CD8-positive, alpha-beta memory T cell (primary cell): Measurements from ENCODE around the gene PDCD4. TPM values are rescaled to one million over a fixed set of nuclear protein-coding genes. Genes with fewer than 3 reads are reported as not detected.
A peak's percentile ranks its signal among the peaks of the same experiment; 100 is the strongest.

Experiments
- CTCF ChIA-PET: fragments of 350-600 bp; sonication (Branson Sonifier 250); formaldehyde crosslinking; loops from one replicate; lab custom pipeline; 2021; ENCODE audit warnings: antibody characterized with exemption; lab: Charles Lee
- POLR2A ChIA-PET: fragments of 350-600 bp; sonication (Branson Sonifier 250); formaldehyde crosslinking; loops from one replicate; lab custom pipeline; 2021; ENCODE audit warnings: antibody characterized with exemption; lab: Charles Lee
- DNase-seq, 5 donors: peaks; one replicate each; pipeline versions ENCODE4 v3.0.0 to v3.0.0-alpha.2; 2020 to 2022; ENCODE audit warnings: mixed read lengths in 1 of 5
- H3K27ac ChIP-seq: one replicate; pipeline ENCODE4 v1.7.0; 2013; ENCODE audit warnings: low read depth, mild to moderate bottlenecking, low read length, moderate library complexity
- H3K27me3 ChIP-seq: 2 replicates; pipeline ENCODE4 v1.7.0; 2013; ENCODE audit warnings: low read length, mild to moderate bottlenecking; ENCODE audit not compliant: insufficient read depth, poor library complexity, severe bottlenecking
- H3K36me3 ChIP-seq: 2 replicates; pipeline ENCODE4 v1.7.0; 2013; ENCODE audit warnings: mild to moderate bottlenecking, low read length, moderate library complexity; ENCODE audit not compliant: insufficient read depth
- H3K4me1 ChIP-seq: 2 replicates; pipeline ENCODE4 v1.7.0; 2013; ENCODE audit warnings: mild to moderate bottlenecking, low read length, moderate library complexity; ENCODE audit not compliant: insufficient read depth
- H3K4me3 ChIP-seq: 2 replicates; pipeline ENCODE4 v1.7.0; 2013; ENCODE audit warnings: mild to moderate bottlenecking, low read length
- H3K9me3 ChIP-seq: 2 replicates; pipeline ENCODE4 v1.7.0; 2013; ENCODE audit warnings: mild to moderate bottlenecking, low read length
- H3K27ac Mint-ChIP-seq, 8 donors: one replicate each; pipeline ENCODE4 v1.8.0; 2020 to 2021; ENCODE audit warnings: mixed read lengths in 8 of 8, mild to moderate bottlenecking in 6 of 8, inconsistent platforms in 3 of 8, moderate library complexity in 3 of 8
- H3K27me3 Mint-ChIP-seq, 2 donors: one replicate each; pipeline ENCODE4 v1.8.0; 2020 to 2021; ENCODE audit warnings: mixed read lengths in 2 of 2, mild to moderate bottlenecking in 1 of 2, moderate library complexity in 1 of 2
- H3K36me3 Mint-ChIP-seq, 3 donors: one replicate each; pipeline ENCODE4 v1.8.0; 2020 to 2021; ENCODE audit warnings: mixed read lengths in 3 of 3, inconsistent platforms in 1 of 3, mild to moderate bottlenecking in 1 of 3
- H3K4me1 Mint-ChIP-seq, 3 donors: one replicate each; pipeline ENCODE4 v1.8.0; 2020 to 2021; ENCODE audit warnings: mixed read lengths in 3 of 3, inconsistent platforms in 1 of 3, mild to moderate bottlenecking in 1 of 3
- H3K4me3 Mint-ChIP-seq, 7 donors: one replicate each; pipeline ENCODE4 v1.8.0; 2020 to 2021; ENCODE audit warnings: mixed read lengths in 7 of 7, mild to moderate bottlenecking in 6 of 7, moderate library complexity in 4 of 7, inconsistent platforms in 2 of 7
- H3K9me3 Mint-ChIP-seq, 5 donors: one replicate each; pipeline ENCODE4 v1.8.0; 2020 to 2022; ENCODE audit warnings: mixed read lengths in 5 of 5, mild to moderate bottlenecking in 3 of 5, moderate library complexity in 2 of 5, inconsistent platforms in 1 of 5
- polyA plus RNA-seq: library from polyadenylated mRNA; unstranded; fragments of 300-500 nt; fragmentation: Illumina TruSeq; gene quantifications from one replicate; pipeline ENCODE4 v1.2.3, GENCODE V29; 2021
- total RNA-seq, 2 experiments: library from RNA; stranded (reverse); gene quantifications; one replicate each; pipeline ENCODE4 v1.2.3, GENCODE V29; 2021

The PDCD4 gene
- total and polyA plus RNA-seq, 3 experiments from 2014 or later: 88.4 to 540 (median 96.1) TPM

DNA sequence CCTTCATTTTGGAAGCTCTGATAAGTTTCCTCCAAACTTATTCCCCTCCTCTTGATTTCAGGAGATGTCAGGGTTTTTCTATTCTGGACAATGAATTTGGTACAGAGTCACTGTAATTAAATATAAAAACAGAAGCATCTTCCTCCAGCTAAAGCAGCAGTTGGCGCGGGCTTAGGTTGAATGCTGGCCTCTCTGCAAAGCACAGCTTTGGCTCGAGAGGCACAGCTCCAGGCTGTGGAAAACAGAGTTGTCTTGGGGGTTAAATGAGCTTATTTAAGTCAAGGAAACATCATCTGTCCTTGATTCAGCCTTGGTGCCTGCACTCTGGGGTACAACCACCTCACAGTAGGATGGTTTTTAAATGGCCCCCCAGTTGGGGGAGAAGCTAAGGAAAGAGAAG, 35.0 kb upstream of the PDCD4 start:
- H3K27ac ChIP-seq: no peak overlapping the region
- CTCF ChIA-PET: interaction anchor here (0.8 to 2.3 kb wide), 5 partner anchors 15 to 36 kb away, joined by 3 to 6 read pairs (median 5); no protein-coding TSS in a partner anchor
- no peak overlapping the region for H3K4me3 ChIP-seq
- no peak overlapping the region for H3K4me3 Mint-ChIP-seq
- no peaks in the 10 kb centered on the region for H3K9me3 Mint-ChIP-seq
- no peak overlapping the region for H3K27ac Mint-ChIP-seq
- no peaks in the 10 kb centered on the region for H3K9me3 ChIP-seq
- peaks cover 17 to 35% (median 18%) of the 10 kb centered on the region in 3 donors for H3K4me1 Mint-ChIP-seq
- no peaks in the 10 kb centered on the region for H3K36me3 Mint-ChIP-seq
- POLR2A ChIA-PET: no interaction called here
- no peak for DNase-seq
- peaks cover 31% of the 10 kb centered on the region for H3K4me1 ChIP-seq
- H3K27me3 ChIP-seq: no peaks in the 10 kb centered on the region
- no peaks in the 10 kb centered on the region for H3K27me3 Mint-ChIP-seq
- H3K36me3 ChIP-seq: no peaks in the 10 kb centered on the region

DNA sequence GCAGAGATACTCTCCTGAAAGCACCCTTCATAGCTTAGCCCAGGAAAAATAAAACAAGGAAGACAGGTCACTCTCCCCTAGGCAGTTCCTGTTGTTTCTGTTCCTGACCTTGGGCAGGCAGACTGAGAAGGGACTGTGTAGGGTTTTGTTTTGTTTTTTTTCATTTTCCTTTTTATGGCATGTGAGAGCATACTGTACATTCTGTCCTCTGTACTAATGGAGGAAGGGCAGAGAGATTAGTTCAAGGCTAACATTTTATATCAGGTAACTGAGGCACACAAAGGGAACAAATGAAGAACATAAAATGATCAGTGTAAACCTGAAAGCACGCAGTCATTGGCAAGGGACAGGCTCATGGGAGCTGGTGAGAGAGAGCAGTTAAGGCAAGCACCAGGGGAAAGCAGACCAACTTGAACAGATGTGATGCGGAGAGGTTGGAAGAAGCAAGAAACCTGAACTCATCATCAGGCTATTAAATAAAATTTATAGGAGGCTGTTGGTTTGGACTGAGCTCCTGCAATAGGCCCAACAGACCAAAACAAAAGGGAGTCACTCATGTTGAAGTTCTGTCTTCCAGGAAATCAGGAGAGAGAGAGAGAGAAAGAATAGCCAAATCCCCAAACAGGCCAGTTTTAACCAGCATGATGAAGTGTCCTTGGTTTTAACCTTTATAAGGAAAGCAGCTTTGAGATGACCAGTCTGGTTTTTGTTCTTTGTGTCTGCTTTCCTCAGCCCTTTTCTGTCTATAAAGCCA, 34.1 kb upstream of the PDCD4 start:
- Mint-ChIP-seq H3K9me3 (no peaks in the 10 kb centered on the region), H3K4me3 (no peak overlapping the region), H3K27me3 (no peaks in the 10 kb centered on the region), H3K36me3 (no peaks in the 10 kb centered on the region), H3K4me1 (peaks cover 25 to 44% (median 25%) of the 10 kb centered on the region in 3 donors), H3K27ac (peak overlapping the region in 3 of 8 donors; percentile 1 to 27 (median 24))
- H3K9me3 ChIP-seq: no peaks in the 10 kb centered on the region
- no peak for DNase-seq
- no peaks in the 10 kb centered on the region for H3K27me3 ChIP-seq
- peaks cover 39% of the 10 kb centered on the region for H3K4me1 ChIP-seq
- no peak overlapping the region for H3K4me3 ChIP-seq
- ChIA-PET CTCF (interaction anchor here (1.2 to 1.5 kb wide), 3 partner anchors 15 to 35 kb away, joined by 3 to 6 read pairs (median 3); no protein-coding TSS in a partner anchor), POLR2A (no interaction called here)
- no peaks in the 10 kb centered on the region for H3K36me3 ChIP-seq
- no peak overlapping the region for H3K27ac ChIP-seq

- Histone ChIP-seq H3K4me1 (peaks cover 40% of the 10 kb centered on the region), H3K27ac (no peak overlapping the region), H3K36me3 (no peaks in the 10 kb centered on the region), H3K4me3 (no peak overlapping the region), H3K9me3 (no peaks in the 10 kb centered on the region), H3K27me3 (no peaks in the 10 kb centered on the region)
- Mint-ChIP-seq H3K27me3 (peaks cover 0 to 1% of the 10 kb centered on the region in 2 donors), H3K4me3 (no peak overlapping the region), H3K36me3 (no peaks in the 10 kb centered on the region), H3K4me1 (peaks cover 42 to 61% (median 44%) of the 10 kb centered on the region in 3 donors), H3K27ac (peak overlapping the region in 1 of 8 donors; percentile 77), H3K9me3 (no peaks in the 10 kb centered on the region)
- POLR2A ChIA-PET: no interaction called here
- DNase-seq: no peak
- CTCF ChIA-PET: no interaction called here
Measured at GRCh38 chr10:110840225-110840922, 31.4 kb upstream of the PDCD4 start.

- Histone ChIP-seq H3K4me1 (peaks cover 40% of the 10 kb centered on the region), H3K36me3 (no peaks in the 10 kb centered on the region), H3K4me3 (no peak overlapping the region), H3K9me3 (no peaks in the 10 kb centered on the region), H3K27me3 (no peaks in the 10 kb centered on the region), H3K27ac (no peak overlapping the region)
- Mint-ChIP-seq H3K27me3 (peaks cover 0 to 3% of the 10 kb centered on the region in 2 donors), H3K4me3 (no peak overlapping the region), H3K9me3 (no peaks in the 10 kb centered on the region), H3K36me3 (no peaks in the 10 kb centered on the region), H3K4me1 (peaks cover 42 to 61% (median 47%) of the 10 kb centered on the region in 3 donors), H3K27ac (peak overlapping the region in 2 of 8 donors; percentile 61 to 77)
- ChIA-PET POLR2A (interaction anchor here (2.5 kb wide), 1 partner anchor 11 kb away, joined by 7 read pairs; no protein-coding TSS in a partner anchor), CTCF (no interaction called here)
- no peak for DNase-seq
Measured at GRCh38 chr10:110840923-110841428, 30.8 kb upstream of the PDCD4 start.

DNA sequence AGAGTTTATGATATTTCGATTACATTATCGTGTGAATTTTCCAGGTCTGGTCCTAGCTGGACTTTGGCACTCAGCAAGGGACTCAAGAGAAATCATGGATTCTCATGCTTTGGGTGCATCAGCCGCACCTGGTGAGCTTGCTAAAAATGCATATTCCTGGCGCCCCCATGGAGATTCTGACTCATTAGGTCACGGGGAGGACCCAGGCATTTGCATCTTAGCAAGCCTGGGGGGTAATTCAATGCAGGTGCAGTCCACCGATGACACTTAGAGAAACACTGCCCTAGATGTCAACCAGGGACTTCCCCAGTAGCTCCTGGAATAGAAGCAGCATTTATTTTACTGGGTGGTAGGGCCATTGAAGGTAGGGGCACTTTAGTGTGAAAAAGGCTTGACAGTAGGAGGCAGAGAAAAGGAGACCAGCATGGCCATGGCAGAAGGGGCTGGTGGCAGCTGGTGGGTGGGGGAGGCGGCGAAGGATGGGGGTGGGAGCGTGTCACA, 29.9 kb upstream of the PDCD4 start:
- peak overlapping the region in 5 of 8 donors; percentile 17 to 96 (median 89) for H3K27ac Mint-ChIP-seq
- POLR2A ChIA-PET: interaction anchor here (0.5 to 2.5 kb wide), 2 partner anchors 10 to 137 kb away, joined by 3 to 7 read pairs; no protein-coding TSS in a partner anchor
- H3K4me1 Mint-ChIP-seq: peaks cover 44 to 64% (median 48%) of the 10 kb centered on the region in 3 donors
- peaks cover 0 to 3% of the 10 kb centered on the region in 2 donors for H3K27me3 Mint-ChIP-seq
- CTCF ChIA-PET: interaction anchor here (0.8 kb wide), 1 partner anchor 38 kb away, joined by 3 read pairs; no protein-coding TSS in a partner anchor
- no peaks in the 10 kb centered on the region for H3K9me3 Mint-ChIP-seq
- H3K4me3 Mint-ChIP-seq: no peak overlapping the region
- H3K27ac ChIP-seq: no peak overlapping the region
- H3K36me3 ChIP-seq: no peaks in the 10 kb centered on the region
- no peaks in the 10 kb centered on the region for H3K27me3 ChIP-seq
- DNase-seq: no peak
- H3K4me3 ChIP-seq: no peak overlapping the region
- no peaks in the 10 kb centered on the region for H3K9me3 ChIP-seq
- peaks cover 40% of the 10 kb centered on the region for H3K4me1 ChIP-seq
- no peaks in the 10 kb centered on the region for H3K36me3 Mint-ChIP-seq

DNA sequence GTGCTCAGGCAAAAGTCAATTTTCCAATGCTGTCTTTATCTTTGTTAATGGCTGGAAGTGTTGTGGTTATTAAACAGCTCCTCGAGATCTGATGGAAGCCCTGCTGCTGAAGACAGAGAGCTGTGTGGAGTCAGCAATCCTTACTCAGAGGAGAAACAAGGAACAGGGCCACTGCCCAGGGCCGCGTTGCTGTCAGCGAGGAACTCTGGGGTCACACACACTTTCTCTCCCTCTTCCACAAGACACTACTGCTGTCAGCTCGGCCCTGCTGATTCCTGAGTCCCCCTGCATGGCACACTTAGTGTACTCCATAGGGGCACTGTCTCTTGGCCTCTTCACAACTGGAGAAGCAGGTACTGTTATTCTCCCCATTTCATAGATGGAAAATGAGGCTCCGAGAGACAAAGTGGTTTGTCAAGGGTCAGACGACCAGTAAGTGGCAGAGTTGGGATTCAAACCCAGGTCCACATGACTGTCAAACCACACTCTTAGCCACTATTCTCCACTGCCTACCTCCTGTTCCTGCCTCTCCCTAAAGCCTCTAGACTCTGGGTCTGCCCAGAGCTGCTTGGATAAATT, 29.3 kb upstream of the PDCD4 start:
- Histone ChIP-seq H3K27me3 (no peaks in the 10 kb centered on the region), H3K36me3 (no peaks in the 10 kb centered on the region), H3K4me3 (no peak overlapping the region), H3K27ac (no peak overlapping the region), H3K9me3 (no peaks in the 10 kb centered on the region), H3K4me1 (peaks cover 40% of the 10 kb centered on the region)
- H3K36me3 Mint-ChIP-seq: no peaks in the 10 kb centered on the region
- POLR2A ChIA-PET: interaction anchor here (2.5 kb wide), 1 partner anchor 9 kb away, joined by 7 read pairs; no protein-coding TSS in a partner anchor
- peaks cover 48 to 67% (median 53%) of the 10 kb centered on the region in 3 donors for H3K4me1 Mint-ChIP-seq
- H3K9me3 Mint-ChIP-seq: no peaks in the 10 kb centered on the region
- H3K27me3 Mint-ChIP-seq: peaks cover 0 to 3% of the 10 kb centered on the region in 2 donors
- peak overlapping the region in 7 of 8 donors; percentile 23 to 93 (median 69) for H3K27ac Mint-ChIP-seq
- peak overlapping the region in 3 of 7 donors; percentile 15 to 44 (median 28) for H3K4me3 Mint-ChIP-seq
- CTCF ChIA-PET: interaction anchor here (0.8 to 1.7 kb wide), 5 partner anchors 9 to 40 kb away, joined by 3 to 4 read pairs (median 3); no protein-coding TSS in a partner anchor
- DNase-seq: no peak

- Histone ChIP-seq H3K36me3 (no peaks in the 10 kb centered on the region), H3K4me3 (no peak overlapping the region), H3K9me3 (no peaks in the 10 kb centered on the region), H3K27ac (no peak overlapping the region), H3K27me3 (no peaks in the 10 kb centered on the region), H3K4me1 (peaks cover 40% of the 10 kb centered on the region)
- Mint-ChIP-seq H3K9me3 (no peaks in the 10 kb centered on the region), H3K36me3 (no peaks in the 10 kb centered on the region), H3K4me1 (peaks cover 50 to 70% (median 55%) of the 10 kb centered on the region in 3 donors), H3K27ac (peak overlapping the region in 7 of 8 donors; percentile 2 to 93 (median 77)), H3K27me3 (peaks cover 0 to 3% of the 10 kb centered on the region in 2 donors), H3K4me3 (peak overlapping the region in 6 of 7 donors; percentile 15 to 44 (median 27))
- peak in 4 of 5 donors; percentile 35 to 65 (median 48) for DNase-seq
- ChIA-PET POLR2A (interaction anchor here (1.2 to 2.5 kb wide), 2 partner anchors 9 to 19 kb away, joined by 3 to 7 read pairs; no protein-coding TSS in a partner anchor), CTCF (interaction anchor here (0.8 to 1.7 kb wide), 4 partner anchors 9 to 40 kb away, joined by 3 to 4 read pairs (median 3); no protein-coding TSS in a partner anchor)
Measured at GRCh38 chr10:110843031-110843430, 28.7 kb upstream of the PDCD4 start.
